HepG2 (cell line): ENCODE data around the gene ATP5F1E. TPM values are rescaled to one million over a fixed set of nuclear protein-coding genes. Genes with fewer than 3 reads are reported as not detected.

Experiments used
- BRCA1 ChIP-seq: sonication (generic); formaldehyde crosslinking; IDR thresholded peaks from 2 replicates; pipeline ENCODE4 v1.4.0; 2020; ENCODE audit warnings: missing genetic modification reagents
- DNMT3B ChIP-seq: conservative IDR thresholded peaks from 2 replicates; pipeline ENCODE4 v1.6.1; 2016; ENCODE audit warnings: missing biosample characterization, control low read depth
- NONO ChIP-seq, 2 experiments: fragments of 450-650 bp in 1 of 2; sonication (generic) in 1 of 2; formaldehyde crosslinking in 1 of 2; IDR thresholded peaks in 1 of 2; conservative IDR thresholded peaks in 1 of 2; 2 replicates each; pipeline versions ENCODE4 v1.6.1 to v1.8.0; 2017 to 2022; ENCODE audit warnings: mild to moderate bottlenecking in 1 of 2, missing genetic modification reagents in 1 of 2, moderate library complexity in 1 of 2
- PAF1 ChIP-seq: IDR thresholded peaks from 2 replicates; pipeline ENCODE4 v1.6.1; 2016; ENCODE audit warnings: missing genetic modification reagents, missing compliant biosample characterization
- POLR2AphosphoS5 ChIP-seq: IDR thresholded peaks from 2 replicates; pipeline ENCODE4 v1.6.1; 2012; ENCODE audit warnings: low read depth, low read length
- ZFP62 ChIP-seq: sonication (generic); formaldehyde crosslinking; IDR thresholded peaks from 2 replicates; pipeline ENCODE4 v1.4.0; 2020; ENCODE audit warnings: missing genetic modification reagents
- ZNF230 ChIP-seq: sonication (generic); formaldehyde crosslinking; IDR thresholded peaks from 2 replicates; pipeline ENCODE4 v1.4.0; 2020; ENCODE audit warnings: mild to moderate bottlenecking, missing genetic modification reagents
- ZNF30 ChIP-seq: sonication (generic); formaldehyde crosslinking; IDR thresholded peaks from 2 replicates; pipeline ENCODE4 v1.5.0; 2020; ENCODE audit warnings: mild to moderate bottlenecking, missing genetic modification reagents
- ZNF335 ChIP-seq: sonication (generic); formaldehyde crosslinking; IDR thresholded peaks from 2 replicates; pipeline ENCODE4 v1.4.0; 2020; ENCODE audit warnings: missing genetic modification reagents
- ZNF543 ChIP-seq: sonication (generic); formaldehyde crosslinking; IDR thresholded peaks from 2 replicates; pipeline ENCODE4 v1.4.0; 2020; ENCODE audit warnings: mild to moderate bottlenecking, missing genetic modification reagents
- ZNF609 ChIP-seq: sonication (generic); formaldehyde crosslinking; IDR thresholded peaks from 2 replicates; pipeline ENCODE4 v1.4.0; 2020; ENCODE audit warnings: mild to moderate bottlenecking, missing genetic modification reagents, borderline replicate concordance
- polyA plus RNA-seq, 8 experiments: library from polyadenylated mRNA; depleted of rRNA in 3 of 8; stranded (reverse) in 7 of 8; unstranded in 1 of 8; fragments of >200 nt; fragmentation: Illumina TruSeq in 4 of 8; extraction: Trizol in 4 of 8; gene quantifications; 2 replicates each; pipeline versions ENCODE4 v1.2.1 to v1.2.3, GENCODE V29; 2011 to 2016; ENCODE audit warnings: low read depth in 4 of 8, missing spikeins in 1 of 8, mixed read lengths in 1 of 8; ENCODE audit not compliant: insufficient read depth in 1 of 8
- total RNA-seq, 5 experiments: library from RNA; depleted of rRNA; stranded (reverse); fragments of >200 nt; fragmentation: Illumina TruSeq; extraction: Trizol; gene quantifications; 2 replicates each; pipeline ENCODE4 v1.2.3, GENCODE V29; 2016; ENCODE audit warnings: low read depth in 1 of 5
- TF ChIP-seq, protein P1 (sequence below): sonication (generic); formaldehyde crosslinking; IDR thresholded peaks from 2 replicates; pipeline ENCODE4 v1.9.0; 2021; ENCODE audit warnings: mild to moderate bottlenecking, missing genetic modification reagents
- TF ChIP-seq, protein P2 (sequence below): sonication (generic); formaldehyde crosslinking; IDR thresholded peaks from 2 replicates; pipeline ENCODE4 v1.8.1; 2022; ENCODE audit warnings: mild to moderate bottlenecking, missing genetic modification reagents
- TF ChIP-seq, protein P3 (sequence below): sonication (generic); formaldehyde crosslinking; IDR thresholded peaks from 2 replicates; pipeline ENCODE4 v1.8.1; 2023; ENCODE audit warnings: mild to moderate bottlenecking, inconsistent platforms, moderate library complexity, missing genetic modification reagents, borderline replicate concordance
- TF ChIP-seq, protein P4 (sequence below): IDR thresholded peaks from 2 replicates; pipeline ENCODE4 v1.6.1; 2016

ATP5F1E gene
- total and polyA plus RNA-seq, 2 of the 13 experiments (the other 11 are each of a cell fraction or from before 2014, with no cell fraction given), result 121 to 134 TPM

DNA sequence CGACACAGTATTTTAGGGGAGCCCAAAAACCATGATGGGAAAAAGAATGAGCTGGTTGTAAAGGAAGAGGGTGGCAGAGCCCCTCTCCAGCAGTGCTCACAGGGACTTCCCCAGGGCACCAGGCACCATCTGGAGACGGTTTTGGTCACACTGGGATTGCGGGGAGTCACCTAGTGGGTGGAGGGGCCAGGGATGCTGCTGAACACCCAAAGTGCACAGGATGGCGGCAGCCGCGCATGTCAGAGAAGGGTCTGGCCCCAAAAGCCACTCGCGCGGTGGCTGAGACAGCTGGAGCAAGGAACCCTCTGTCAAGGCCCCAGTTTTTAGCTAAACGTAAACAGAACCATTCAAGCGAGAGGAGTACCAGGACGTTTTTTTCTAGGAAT is 35.9 kb downstream of the ATP5F1E start (continued):
- TF ChIP-seq, protein P1, sequence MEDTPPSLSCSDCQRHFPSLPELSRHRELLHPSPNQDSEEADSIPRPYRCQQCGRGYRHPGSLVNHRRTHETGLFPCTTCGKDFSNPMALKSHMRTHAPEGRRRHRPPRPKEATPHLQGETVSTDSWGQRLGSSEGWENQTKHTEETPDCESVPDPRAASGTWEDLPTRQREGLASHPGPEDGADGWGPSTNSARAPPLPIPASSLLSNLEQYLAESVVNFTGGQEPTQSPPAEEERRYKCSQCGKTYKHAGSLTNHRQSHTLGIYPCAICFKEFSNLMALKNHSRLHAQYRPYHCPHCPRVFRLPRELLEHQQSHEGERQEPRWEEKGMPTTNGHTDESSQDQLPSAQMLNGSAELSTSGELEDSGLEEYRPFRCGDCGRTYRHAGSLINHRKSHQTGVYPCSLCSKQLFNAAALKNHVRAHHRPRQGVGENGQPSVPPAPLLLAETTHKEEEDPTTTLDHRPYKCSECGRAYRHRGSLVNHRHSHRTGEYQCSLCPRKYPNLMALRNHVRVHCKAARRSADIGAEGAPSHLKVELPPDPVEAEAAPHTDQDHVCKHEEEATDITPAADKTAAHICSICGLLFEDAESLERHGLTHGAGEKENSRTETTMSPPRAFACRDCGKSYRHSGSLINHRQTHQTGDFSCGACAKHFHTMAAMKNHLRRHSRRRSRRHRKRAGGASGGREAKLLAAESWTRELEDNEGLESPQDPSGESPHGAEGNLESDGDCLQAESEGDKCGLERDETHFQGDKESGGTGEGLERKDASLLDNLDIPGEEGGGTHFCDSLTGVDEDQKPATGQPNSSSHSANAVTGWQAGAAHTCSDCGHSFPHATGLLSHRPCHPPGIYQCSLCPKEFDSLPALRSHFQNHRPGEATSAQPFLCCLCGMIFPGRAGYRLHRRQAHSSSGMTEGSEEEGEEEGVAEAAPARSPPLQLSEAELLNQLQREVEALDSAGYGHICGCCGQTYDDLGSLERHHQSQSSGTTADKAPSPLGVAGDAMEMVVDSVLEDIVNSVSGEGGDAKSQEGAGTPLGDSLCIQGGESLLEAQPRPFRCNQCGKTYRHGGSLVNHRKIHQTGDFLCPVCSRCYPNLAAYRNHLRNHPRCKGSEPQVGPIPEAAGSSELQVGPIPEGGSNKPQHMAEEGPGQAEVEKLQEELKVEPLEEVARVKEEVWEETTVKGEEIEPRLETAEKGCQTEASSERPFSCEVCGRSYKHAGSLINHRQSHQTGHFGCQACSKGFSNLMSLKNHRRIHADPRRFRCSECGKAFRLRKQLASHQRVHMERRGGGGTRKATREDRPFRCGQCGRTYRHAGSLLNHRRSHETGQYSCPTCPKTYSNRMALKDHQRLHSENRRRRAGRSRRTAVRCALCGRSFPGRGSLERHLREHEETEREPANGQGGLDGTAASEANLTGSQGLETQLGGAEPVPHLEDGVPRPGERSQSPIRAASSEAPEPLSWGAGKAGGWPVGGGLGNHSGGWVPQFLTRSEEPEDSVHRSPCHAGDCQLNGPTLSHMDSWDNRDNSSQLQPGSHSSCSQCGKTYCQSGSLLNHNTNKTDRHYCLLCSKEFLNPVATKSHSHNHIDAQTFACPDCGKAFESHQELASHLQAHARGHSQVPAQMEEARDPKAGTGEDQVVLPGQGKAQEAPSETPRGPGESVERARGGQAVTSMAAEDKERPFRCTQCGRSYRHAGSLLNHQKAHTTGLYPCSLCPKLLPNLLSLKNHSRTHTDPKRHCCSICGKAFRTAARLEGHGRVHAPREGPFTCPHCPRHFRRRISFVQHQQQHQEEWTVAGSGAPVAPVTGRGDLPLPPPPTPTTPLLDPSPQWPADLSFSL (CRISPR knock-in tag), result no peak
- TF ChIP-seq, protein P2, sequence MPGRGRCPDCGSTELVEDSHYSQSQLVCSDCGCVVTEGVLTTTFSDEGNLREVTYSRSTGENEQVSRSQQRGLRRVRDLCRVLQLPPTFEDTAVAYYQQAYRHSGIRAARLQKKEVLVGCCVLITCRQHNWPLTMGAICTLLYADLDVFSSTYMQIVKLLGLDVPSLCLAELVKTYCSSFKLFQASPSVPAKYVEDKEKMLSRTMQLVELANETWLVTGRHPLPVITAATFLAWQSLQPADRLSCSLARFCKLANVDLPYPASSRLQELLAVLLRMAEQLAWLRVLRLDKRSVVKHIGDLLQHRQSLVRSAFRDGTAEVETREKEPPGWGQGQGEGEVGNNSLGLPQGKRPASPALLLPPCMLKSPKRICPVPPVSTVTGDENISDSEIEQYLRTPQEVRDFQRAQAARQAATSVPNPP (CRISPR knock-in tag), result no peak
- TF ChIP-seq ZNF543 (CRISPR knock-in tag), result no peak
- peak; percentile 43; the same call in 1 of the 2 replicates for TF ChIP-seq PAF1
- TF ChIP-seq NONO (IDR thresholded peaks at IDR 0.05), result no peak
- no peak for TF ChIP-seq NONO (CRISPR knock-in tag; conservative IDR thresholded peaks at IDR 0.05)
- TF ChIP-seq, protein P3, sequence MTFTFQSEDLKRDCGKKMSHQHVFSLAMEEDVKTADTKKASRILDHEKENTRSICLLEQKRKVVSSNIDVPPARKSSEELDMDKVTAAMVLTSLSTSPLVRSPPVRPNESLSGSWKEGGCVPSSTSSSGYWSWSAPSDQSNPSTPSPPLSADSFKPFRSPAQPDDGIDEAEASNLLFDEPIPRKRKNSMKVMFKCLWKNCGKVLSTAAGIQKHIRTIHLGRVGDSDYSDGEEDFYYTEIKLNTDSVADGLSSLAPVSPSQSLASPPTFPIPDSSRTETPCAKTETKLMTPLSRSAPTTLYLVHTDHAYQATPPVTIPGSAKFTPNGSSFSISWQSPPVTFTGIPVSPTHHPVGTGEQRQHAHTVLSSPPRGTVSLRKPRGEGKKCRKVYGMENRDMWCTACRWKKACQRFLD (CRISPR knock-in tag), result no peak
- no peak for TF ChIP-seq ZFP62 (CRISPR knock-in tag)
- TF ChIP-seq ZNF30 (CRISPR knock-in tag), result no peak
- TF ChIP-seq, protein P4, sequence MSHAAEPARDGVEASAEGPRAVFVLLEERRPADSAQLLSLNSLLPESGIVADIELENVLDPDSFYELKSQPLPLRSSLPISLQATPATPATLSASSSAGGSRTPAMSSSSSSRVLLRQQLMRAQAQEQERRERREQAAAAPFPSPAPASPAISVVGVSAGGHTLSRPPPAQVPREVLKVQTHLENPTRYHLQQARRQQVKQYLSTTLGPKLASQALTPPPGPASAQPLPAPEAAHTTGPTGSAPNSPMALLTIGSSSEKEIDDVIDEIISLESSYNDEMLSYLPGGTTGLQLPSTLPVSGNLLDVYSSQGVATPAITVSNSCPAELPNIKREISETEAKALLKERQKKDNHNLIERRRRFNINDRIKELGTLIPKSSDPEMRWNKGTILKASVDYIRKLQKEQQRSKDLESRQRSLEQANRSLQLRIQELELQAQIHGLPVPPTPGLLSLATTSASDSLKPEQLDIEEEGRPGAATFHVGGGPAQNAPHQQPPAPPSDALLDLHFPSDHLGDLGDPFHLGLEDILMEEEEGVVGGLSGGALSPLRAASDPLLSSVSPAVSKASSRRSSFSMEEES, result no peak
- no peak for TF ChIP-seq ZNF609 (CRISPR knock-in tag)
- no peak for TF ChIP-seq ZNF335 (CRISPR knock-in tag)
- peak; percentile 33; the same call in 1 of the 2 replicates for TF ChIP-seq POLR2AphosphoS5
- TF ChIP-seq BRCA1 (CRISPR knock-in tag), result no peak
- TF ChIP-seq DNMT3B (CRISPR knock-in tag), result no peak
- no peak for TF ChIP-seq ZNF230 (CRISPR knock-in tag)
